ENCODE measurements around the gene CSF1. TPM values are rescaled to one million over a fixed set of nuclear protein-coding genes. Genes with fewer than 3 reads are reported as not detected.

CSF1 gene
- polyA plus RNA-seq, 1 of the 3 experiments (the other 2 are of a cell fraction) = 31.9 TPM

DNA sequence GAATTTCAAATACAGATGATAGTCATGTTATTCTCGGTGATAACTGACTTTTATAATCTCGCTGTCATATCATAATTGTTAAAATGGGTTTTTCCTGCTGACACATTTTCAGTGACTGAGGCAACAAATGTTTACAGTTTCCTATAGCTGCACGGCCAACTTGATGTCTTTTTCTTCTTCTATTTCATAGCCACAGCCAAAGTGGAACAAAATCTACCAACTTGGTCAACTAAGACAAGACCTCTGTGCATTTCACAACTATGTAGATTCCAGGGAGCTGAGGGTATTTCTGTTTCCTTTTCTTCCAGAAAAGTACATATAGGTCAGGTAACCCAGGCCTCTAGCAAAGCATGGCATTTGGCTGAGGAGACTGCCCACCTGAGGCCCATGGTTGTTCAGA is 63.5 kb downstream of the CSF1 start:
- CTCF ChIA-PET = interaction anchor here (3.0 to 18.3 kb wide), 2 partner anchors 10 to 192 kb away, joined by 18 to 822 read pairs; partner anchors contain the start of gene AHCYL1

More for the DNA sequence above, 63.5 kb downstream of the CSF1 start:
- no peak overlapping the region for H3K4me3 ChIP-seq (ENCODE audit: low read depth in 2 of 2, low read length in 1 of 2)
- H2AFZ ChIP-seq (ENCODE audit: low read depth) = no peak overlapping the region
- H3K36me3 ChIP-seq (replicated peaks in 1 of 2; ENCODE audit: control insufficient read depth in 1 of 2, insufficient read depth in 2 of 2, low read length in 1 of 2) = no peaks in the 10 kb centered on the region
- 88% methylated on average over 3 of the region's 3 CpGs for WGBS (ENCODE audit: low lambda C conversion rate)
- no peak for TF ChIP-seq ELF1 (IDR thresholded peaks at IDR 0.05)
- no peak for TF ChIP-seq EP300 (IDR thresholded peaks at IDR 0.05; ENCODE audit: borderline replicate concordance in 1 of 2, low read depth in 1 of 2, low read length in 1 of 2)
- TF ChIP-seq, protein P1, sequence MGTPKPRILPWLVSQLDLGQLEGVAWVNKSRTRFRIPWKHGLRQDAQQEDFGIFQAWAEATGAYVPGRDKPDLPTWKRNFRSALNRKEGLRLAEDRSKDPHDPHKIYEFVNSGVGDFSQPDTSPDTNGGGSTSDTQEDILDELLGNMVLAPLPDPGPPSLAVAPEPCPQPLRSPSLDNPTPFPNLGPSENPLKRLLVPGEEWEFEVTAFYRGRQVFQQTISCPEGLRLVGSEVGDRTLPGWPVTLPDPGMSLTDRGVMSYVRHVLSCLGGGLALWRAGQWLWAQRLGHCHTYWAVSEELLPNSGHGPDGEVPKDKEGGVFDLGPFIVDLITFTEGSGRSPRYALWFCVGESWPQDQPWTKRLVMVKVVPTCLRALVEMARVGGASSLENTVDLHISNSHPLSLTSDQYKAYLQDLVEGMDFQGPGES (IDR thresholded peaks at IDR 0.05; ENCODE audit: low read depth, low read length) = no peak
- TF ChIP-seq, protein P2, sequence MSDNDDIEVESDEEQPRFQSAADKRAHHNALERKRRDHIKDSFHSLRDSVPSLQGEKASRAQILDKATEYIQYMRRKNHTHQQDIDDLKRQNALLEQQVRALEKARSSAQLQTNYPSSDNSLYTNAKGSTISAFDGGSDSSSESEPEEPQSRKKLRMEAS (IDR thresholded peaks at IDR 0.05; ENCODE audit: low read depth) = no peak
- TF ChIP-seq FOSL2 (IDR thresholded peaks at IDR 0.05; ENCODE audit: borderline replicate concordance, low read depth) = no peak
- TF ChIP-seq, protein P3, sequence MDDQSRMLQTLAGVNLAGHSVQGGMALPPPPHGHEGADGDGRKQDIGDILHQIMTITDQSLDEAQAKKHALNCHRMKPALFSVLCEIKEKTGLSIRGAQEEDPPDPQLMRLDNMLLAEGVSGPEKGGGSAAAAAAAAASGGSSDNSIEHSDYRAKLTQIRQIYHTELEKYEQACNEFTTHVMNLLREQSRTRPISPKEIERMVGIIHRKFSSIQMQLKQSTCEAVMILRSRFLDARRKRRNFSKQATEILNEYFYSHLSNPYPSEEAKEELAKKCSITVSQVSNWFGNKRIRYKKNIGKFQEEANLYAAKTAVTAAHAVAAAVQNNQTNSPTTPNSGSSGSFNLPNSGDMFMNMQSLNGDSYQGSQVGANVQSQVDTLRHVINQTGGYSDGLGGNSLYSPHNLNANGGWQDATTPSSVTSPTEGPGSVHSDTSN (IDR thresholded peaks at IDR 0.05) = no peak
- TF ChIP-seq RFX5 (IDR thresholded peaks at IDR 0.05; ENCODE audit: low read length) = no peak
- TF ChIP-seq RXRA (IDR thresholded peaks at IDR 0.05; ENCODE audit: borderline replicate concordance, low read depth) = no peak
- no peak for TF ChIP-seq MEF2A (IDR thresholded peaks at IDR 0.05; ENCODE audit: borderline replicate concordance, low read depth)
- no peak for TF ChIP-seq SIN3A (IDR thresholded peaks at IDR 0.05; ENCODE audit: borderline replicate concordance, low read depth, low read length)
- no peak for TF ChIP-seq NFIC (IDR thresholded peaks at IDR 0.05; ENCODE audit: borderline replicate concordance)
- TF ChIP-seq, protein P4, sequence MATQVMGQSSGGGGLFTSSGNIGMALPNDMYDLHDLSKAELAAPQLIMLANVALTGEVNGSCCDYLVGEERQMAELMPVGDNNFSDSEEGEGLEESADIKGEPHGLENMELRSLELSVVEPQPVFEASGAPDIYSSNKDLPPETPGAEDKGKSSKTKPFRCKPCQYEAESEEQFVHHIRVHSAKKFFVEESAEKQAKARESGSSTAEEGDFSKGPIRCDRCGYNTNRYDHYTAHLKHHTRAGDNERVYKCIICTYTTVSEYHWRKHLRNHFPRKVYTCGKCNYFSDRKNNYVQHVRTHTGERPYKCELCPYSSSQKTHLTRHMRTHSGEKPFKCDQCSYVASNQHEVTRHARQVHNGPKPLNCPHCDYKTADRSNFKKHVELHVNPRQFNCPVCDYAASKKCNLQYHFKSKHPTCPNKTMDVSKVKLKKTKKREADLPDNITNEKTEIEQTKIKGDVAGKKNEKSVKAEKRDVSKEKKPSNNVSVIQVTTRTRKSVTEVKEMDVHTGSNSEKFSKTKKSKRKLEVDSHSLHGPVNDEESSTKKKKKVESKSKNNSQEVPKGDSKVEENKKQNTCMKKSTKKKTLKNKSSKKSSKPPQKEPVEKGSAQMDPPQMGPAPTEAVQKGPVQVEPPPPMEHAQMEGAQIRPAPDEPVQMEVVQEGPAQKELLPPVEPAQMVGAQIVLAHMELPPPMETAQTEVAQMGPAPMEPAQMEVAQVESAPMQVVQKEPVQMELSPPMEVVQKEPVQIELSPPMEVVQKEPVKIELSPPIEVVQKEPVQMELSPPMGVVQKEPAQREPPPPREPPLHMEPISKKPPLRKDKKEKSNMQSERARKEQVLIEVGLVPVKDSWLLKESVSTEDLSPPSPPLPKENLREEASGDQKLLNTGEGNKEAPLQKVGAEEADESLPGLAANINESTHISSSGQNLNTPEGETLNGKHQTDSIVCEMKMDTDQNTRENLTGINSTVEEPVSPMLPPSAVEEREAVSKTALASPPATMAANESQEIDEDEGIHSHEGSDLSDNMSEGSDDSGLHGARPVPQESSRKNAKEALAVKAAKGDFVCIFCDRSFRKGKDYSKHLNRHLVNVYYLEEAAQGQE (IDR thresholded peaks at IDR 0.05; ENCODE audit: low read depth, low read length) = no peak
- TF ChIP-seq EZH2phosphoT487 (IDR thresholded peaks at IDR 0.05; ENCODE audit: borderline replicate concordance, low read depth) = no peak
- no peak for TF ChIP-seq GABPA (IDR thresholded peaks at IDR 0.05; ENCODE audit: low read depth)
- TF ChIP-seq TEAD4 (IDR thresholded peaks at IDR 0.05; ENCODE audit: borderline replicate concordance, insufficient read depth) = no peak
- TF ChIP-seq, protein P5, sequence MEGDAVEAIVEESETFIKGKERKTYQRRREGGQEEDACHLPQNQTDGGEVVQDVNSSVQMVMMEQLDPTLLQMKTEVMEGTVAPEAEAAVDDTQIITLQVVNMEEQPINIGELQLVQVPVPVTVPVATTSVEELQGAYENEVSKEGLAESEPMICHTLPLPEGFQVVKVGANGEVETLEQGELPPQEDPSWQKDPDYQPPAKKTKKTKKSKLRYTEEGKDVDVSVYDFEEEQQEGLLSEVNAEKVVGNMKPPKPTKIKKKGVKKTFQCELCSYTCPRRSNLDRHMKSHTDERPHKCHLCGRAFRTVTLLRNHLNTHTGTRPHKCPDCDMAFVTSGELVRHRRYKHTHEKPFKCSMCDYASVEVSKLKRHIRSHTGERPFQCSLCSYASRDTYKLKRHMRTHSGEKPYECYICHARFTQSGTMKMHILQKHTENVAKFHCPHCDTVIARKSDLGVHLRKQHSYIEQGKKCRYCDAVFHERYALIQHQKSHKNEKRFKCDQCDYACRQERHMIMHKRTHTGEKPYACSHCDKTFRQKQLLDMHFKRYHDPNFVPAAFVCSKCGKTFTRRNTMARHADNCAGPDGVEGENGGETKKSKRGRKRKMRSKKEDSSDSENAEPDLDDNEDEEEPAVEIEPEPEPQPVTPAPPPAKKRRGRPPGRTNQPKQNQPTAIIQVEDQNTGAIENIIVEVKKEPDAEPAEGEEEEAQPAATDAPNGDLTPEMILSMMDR (IDR thresholded peaks at IDR 0.05) = no peak
- TF ChIP-seq, protein P6, sequence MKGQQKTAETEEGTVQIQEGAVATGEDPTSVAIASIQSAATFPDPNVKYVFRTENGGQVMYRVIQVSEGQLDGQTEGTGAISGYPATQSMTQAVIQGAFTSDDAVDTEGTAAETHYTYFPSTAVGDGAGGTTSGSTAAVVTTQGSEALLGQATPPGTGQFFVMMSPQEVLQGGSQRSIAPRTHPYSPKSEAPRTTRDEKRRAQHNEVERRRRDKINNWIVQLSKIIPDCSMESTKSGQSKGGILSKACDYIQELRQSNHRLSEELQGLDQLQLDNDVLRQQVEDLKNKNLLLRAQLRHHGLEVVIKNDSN (IDR thresholded peaks at IDR 0.05; ENCODE audit: borderline replicate concordance, low read depth) = no peak
- H3K9ac ChIP-seq = no peak overlapping the region
- POLR2A ChIA-PET = no interaction called here
- no peaks in the 10 kb centered on the region for H3K79me2 ChIP-seq (ENCODE audit: insufficient read depth)
- H4K20me1 ChIP-seq (ENCODE audit: insufficient read depth) = no peaks in the 10 kb centered on the region
- no peak for DNase-seq
- H3K27me3 ChIP-seq (ENCODE audit: insufficient read depth) = no peaks in the 10 kb centered on the region
- no peaks in the 10 kb centered on the region for H3K9me2 ChIP-seq
- H3K4me1 ChIP-seq (ENCODE audit: control insufficient read depth in 1 of 2, insufficient read depth in 2 of 2, low read depth in 1 of 2, low read length in 1 of 2) = peaks cover 0 to under 1% of the 10 kb centered on the region in 2 experiments; a peak in 2 of 4 replicates
- no peaks in the 10 kb centered on the region for H3K9me3 ChIP-seq
- no peak overlapping the region for H3K4me2 ChIP-seq
- no peak overlapping the region for H3K27ac ChIP-seq (ENCODE audit: low read depth in 2 of 2, low read length in 1 of 2)
- H3F3A ChIP-seq (replicated peaks; ENCODE audit: insufficient read depth) = peaks cover under 1% of the 10 kb centered on the region

All from SK-N-SH (cell line).